ENCODE measurements around the gene NOTCH1. TPM values are rescaled to one million over a fixed set of nuclear protein-coding genes. Genes with fewer than 3 reads are reported as not detected.

Gene NOTCH1
- total RNA-seq, 1 experiment from 2014 or later, result 17.7 TPM

DNA sequence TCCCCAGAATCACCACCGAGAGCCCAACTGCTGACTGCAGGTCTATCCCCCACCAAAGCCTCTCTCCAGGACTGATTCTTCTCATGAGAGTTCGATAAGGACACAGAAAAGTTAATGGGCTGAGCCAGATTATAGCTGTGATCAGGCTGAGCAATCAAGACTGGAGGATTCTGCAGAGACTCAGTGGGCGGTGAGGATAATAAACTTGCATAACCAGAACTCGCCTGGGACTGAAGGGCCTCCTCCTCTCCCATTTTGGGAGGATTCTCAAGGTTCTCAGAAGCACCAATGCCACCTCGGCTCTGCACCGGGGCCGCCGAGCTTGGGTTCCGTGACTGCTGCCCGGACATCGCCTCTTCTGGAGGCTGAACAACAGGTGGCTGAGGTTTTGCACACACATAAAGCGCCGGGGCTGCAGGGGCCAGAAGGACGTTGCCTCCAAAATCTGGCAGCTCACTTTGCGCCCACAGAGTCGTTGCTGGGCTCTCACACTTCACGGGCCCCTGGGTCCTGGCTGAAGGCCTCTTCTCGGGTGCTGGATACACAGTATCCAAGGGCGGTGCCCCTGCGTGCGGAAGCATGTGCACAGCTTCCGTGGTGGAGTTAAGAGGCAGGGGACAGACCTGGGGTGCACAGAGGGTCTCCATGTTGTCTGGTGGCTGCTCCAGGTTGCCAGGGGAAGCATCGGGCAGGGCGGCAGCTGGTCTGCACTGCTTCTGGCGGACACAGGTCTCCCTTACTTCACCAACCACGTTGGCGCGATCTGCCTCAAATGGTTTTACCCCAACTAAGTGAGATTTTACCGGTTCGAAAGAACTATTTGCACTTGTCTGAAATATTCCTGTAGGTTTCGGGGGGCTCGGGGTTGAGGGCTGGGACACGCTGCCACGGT lies 70.6 kb downstream of the NOTCH1 start:
- no TSS peak for BruUV-seq (replicated peaks)
- Mint-ChIP-seq H3K4me1 (ENCODE audit: low read depth, unreplicated experiment) (no peaks in the 10 kb centered on the region), H3K4me3 (ENCODE audit: low read depth, unreplicated experiment) (no peak overlapping the region), H3K27me3 (ENCODE audit: unreplicated experiment) (no peaks in the 10 kb centered on the region), H3K36me3 (ENCODE audit: insufficient read depth, unreplicated experiment) (peaks cover 30% of the 10 kb centered on the region), H3K9me3 (ENCODE audit: low read depth, unreplicated experiment) (no peaks in the 10 kb centered on the region), H3K27ac (ENCODE audit: unreplicated experiment) (no peak overlapping the region)
- no peak for TF ChIP-seq CTCF (IDR thresholded peaks at IDR 0.05; ENCODE audit: unreplicated experiment)
- CTCF ChIA-PET, result interaction anchor here (0.6 kb wide), 1 partner anchor 568 kb away, joined by 3 read pairs; the partner anchor contains the start of gene CAMSAP1
- no peak for DNase-seq
- intact Hi-C loops (cut with micrococcal nuclease; ENCODE audit: unreplicated experiment), result no loop called here

DNA sequence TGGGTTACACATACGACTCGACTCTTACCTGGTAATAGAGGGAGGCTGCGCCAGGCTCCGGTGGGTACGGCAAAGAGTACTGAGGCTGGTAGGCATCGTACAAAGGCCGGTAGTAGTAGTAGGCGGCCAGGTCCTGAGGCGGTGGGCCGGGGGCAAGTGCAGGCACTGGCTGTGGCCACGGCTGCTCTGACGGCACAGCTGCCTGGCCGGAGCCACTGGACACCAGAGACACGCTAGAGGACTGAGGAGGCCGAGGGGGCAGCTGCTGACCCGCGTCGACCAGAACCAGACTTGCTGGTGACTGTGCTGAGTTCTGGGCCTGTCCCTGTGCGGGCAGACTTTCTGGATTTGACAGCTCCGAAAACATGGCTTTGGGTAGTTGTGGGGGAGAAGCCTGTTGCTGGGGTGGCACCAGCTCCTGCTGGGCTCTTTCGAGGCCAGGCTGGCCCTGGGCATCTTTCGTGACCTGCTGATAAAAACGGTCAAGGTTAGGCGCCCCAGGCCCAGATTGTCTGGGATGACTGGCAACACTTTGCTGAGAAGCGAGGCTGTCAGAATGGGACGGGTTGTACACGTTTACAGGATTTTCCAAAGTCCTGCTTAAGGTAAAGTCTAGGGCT lies 71.7 kb downstream of the NOTCH1 start:
- Mint-ChIP-seq H3K27me3 (ENCODE audit: unreplicated experiment) (no peaks in the 10 kb centered on the region), H3K4me3 (ENCODE audit: low read depth, unreplicated experiment) (no peak overlapping the region), H3K4me1 (ENCODE audit: low read depth, unreplicated experiment) (no peaks in the 10 kb centered on the region), H3K9me3 (ENCODE audit: low read depth, unreplicated experiment) (no peaks in the 10 kb centered on the region), H3K36me3 (ENCODE audit: insufficient read depth, unreplicated experiment) (peaks cover 31% of the 10 kb centered on the region), H3K27ac (ENCODE audit: unreplicated experiment) (no peak overlapping the region)
- intact Hi-C loops (cut with micrococcal nuclease; ENCODE audit: unreplicated experiment), result no loop called here
- CTCF ChIA-PET, result no interaction called here
- no TSS peak for BruUV-seq (replicated peaks)
- no peak for TF ChIP-seq CTCF (IDR thresholded peaks at IDR 0.05; ENCODE audit: unreplicated experiment)
- no peak for DNase-seq

DNA sequence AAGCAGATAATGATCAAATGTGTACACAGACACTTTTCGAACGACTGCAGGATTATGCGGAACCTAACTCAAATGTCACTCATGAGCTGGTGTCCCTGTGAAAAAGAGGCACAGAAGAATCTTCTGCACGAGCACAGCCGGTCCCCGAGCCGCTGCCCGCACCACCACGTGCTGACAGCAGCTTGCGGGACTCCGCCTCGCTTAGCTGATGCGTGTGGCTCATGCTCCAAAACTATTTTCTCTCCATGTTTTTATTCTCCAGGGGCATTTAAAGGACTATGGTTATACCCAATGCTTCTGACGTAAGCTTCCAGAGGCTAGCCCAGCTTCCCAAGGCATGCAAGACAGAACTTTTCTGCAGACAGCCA lies 72.5 kb downstream of the NOTCH1 start:
- no TSS peak for BruUV-seq (replicated peaks)
- intact Hi-C loops (cut with micrococcal nuclease; ENCODE audit: unreplicated experiment), result no loop called here
- Mint-ChIP-seq H3K9me3 (ENCODE audit: low read depth, unreplicated experiment) (no peaks in the 10 kb centered on the region), H3K36me3 (ENCODE audit: insufficient read depth, unreplicated experiment) (peaks cover 36% of the 10 kb centered on the region), H3K4me3 (ENCODE audit: low read depth, unreplicated experiment) (no peak overlapping the region), H3K4me1 (ENCODE audit: low read depth, unreplicated experiment) (no peaks in the 10 kb centered on the region), H3K27ac (ENCODE audit: unreplicated experiment) (no peak overlapping the region), H3K27me3 (ENCODE audit: unreplicated experiment) (no peaks in the 10 kb centered on the region)
- TF ChIP-seq CTCF (IDR thresholded peaks at IDR 0.05; ENCODE audit: unreplicated experiment), result no peak
- DNase-seq, result no peak
- CTCF ChIA-PET, result no interaction called here

GRCh38 chr9:136472640-136473353 lies 73.1 kb downstream of the NOTCH1 start:
- no peaks in the 10 kb centered on the region for H3K27me3 Mint-ChIP-seq (ENCODE audit: unreplicated experiment)
- no peak overlapping the region for H3K27ac Mint-ChIP-seq (ENCODE audit: unreplicated experiment)
- no peaks in the 10 kb centered on the region for H3K9me3 Mint-ChIP-seq (ENCODE audit: low read depth, unreplicated experiment)
- H3K36me3 Mint-ChIP-seq (ENCODE audit: insufficient read depth, unreplicated experiment), result peaks cover 36% of the 10 kb centered on the region
- H3K4me3 Mint-ChIP-seq (ENCODE audit: low read depth, unreplicated experiment), result no peak overlapping the region
- intact Hi-C loops (cut with micrococcal nuclease; ENCODE audit: unreplicated experiment), result no loop called here
- H3K4me1 Mint-ChIP-seq (ENCODE audit: low read depth, unreplicated experiment), result no peaks in the 10 kb centered on the region
- DNase-seq, result no peak
- no peak for TF ChIP-seq CTCF (IDR thresholded peaks at IDR 0.05; ENCODE audit: unreplicated experiment)
- CTCF ChIA-PET, result no interaction called here
- BruUV-seq (replicated peaks), result no TSS peak
